ENCODE measurements around the gene AGRN. TPM values are rescaled to one million over a fixed set of nuclear protein-coding genes. Genes with fewer than 3 reads are reported as not detected.

The AGRN gene
- total RNA-seq, 2 donors from 2014 or later, result 36.2 to 36.7 TPM

- Histone ChIP-seq H3K9me3 (no peaks in the 10 kb centered on the region), H3K4me1 (ENCODE audit: control insufficient read depth in 1 of 2, low read depth in 2 of 2) (peaks cover 0 to 15% of the 10 kb centered on the region in 2 donors), H3K36me3 (no peaks in the 10 kb centered on the region), H3K4me3 (no peak overlapping the region), H3K27ac (no peak overlapping the region), H3K27me3 (replicated peaks; ENCODE audit: insufficient read depth) (no peaks in the 10 kb centered on the region)
- ATAC-seq (ENCODE audit: insufficient number of reproducible peaks, low FRiP score, low read depth), result no peak
- DNase-seq (ENCODE audit: low spot score), result no peak
- no peak for TF ChIP-seq CTCF (IDR thresholded peaks at IDR 0.05)
Measured at GRCh38 chr1:980137-980571, 39.8 kb upstream of the AGRN start.

GRCh38 chr1:980602-981395, 39.1 kb upstream of the AGRN start:
- no peak for ATAC-seq (ENCODE audit: insufficient number of reproducible peaks, low FRiP score, low read depth)
- no peak for DNase-seq (ENCODE audit: low spot score)
- TF ChIP-seq CTCF (IDR thresholded peaks at IDR 0.05), result no peak
- Histone ChIP-seq H3K4me1 (ENCODE audit: control insufficient read depth in 1 of 2, low read depth in 2 of 2) (peaks cover 0 to 13% of the 10 kb centered on the region in 2 donors), H3K27me3 (replicated peaks; ENCODE audit: insufficient read depth) (no peaks in the 10 kb centered on the region), H3K9me3 (no peaks in the 10 kb centered on the region), H3K36me3 (no peaks in the 10 kb centered on the region), H3K4me3 (no peak overlapping the region), H3K27ac (no peak overlapping the region)

- H3K9me3 ChIP-seq, result no peaks in the 10 kb centered on the region
- H3K27me3 ChIP-seq (replicated peaks; ENCODE audit: insufficient read depth), result no peaks in the 10 kb centered on the region
- H3K36me3 ChIP-seq, result no peaks in the 10 kb centered on the region
- peaks cover 0 to 8% of the 10 kb centered on the region in 2 donors for H3K4me1 ChIP-seq (ENCODE audit: control insufficient read depth in 1 of 2, low read depth in 2 of 2)
- no peak for TF ChIP-seq CTCF (IDR thresholded peaks at IDR 0.05)
- ATAC-seq (ENCODE audit: insufficient number of reproducible peaks, low FRiP score, low read depth), result no peak
- no peak for DNase-seq (ENCODE audit: low spot score)
- no peak overlapping the region for H3K4me3 ChIP-seq
- H3K27ac ChIP-seq, result no peak overlapping the region
Measured at GRCh38 chr1:981491-981954, 38.4 kb upstream of the AGRN start.

- no peak for ATAC-seq (ENCODE audit: insufficient number of reproducible peaks, low FRiP score, low read depth)
- no peak for TF ChIP-seq CTCF (IDR thresholded peaks at IDR 0.05)
- Histone ChIP-seq H3K27ac (no peak within 1 kb of the TSS), H3K36me3 (no peaks in the 10 kb centered on the region), H3K4me1 (ENCODE audit: control insufficient read depth in 1 of 2, low read depth in 2 of 2) (peaks cover 0 to 8% of the 10 kb centered on the region in 2 donors), H3K9me3 (no peaks in the 10 kb centered on the region), H3K4me3 (no peak within 1 kb of the TSS), H3K27me3 (replicated peaks; ENCODE audit: insufficient read depth) (no peaks in the 10 kb centered on the region)
- no peak for DNase-seq (ENCODE audit: low spot score)
Measured at GRCh38 chr1:981955-982558, 37.9 kb upstream of the AGRN start, which contains the start of gene PERM1. PERM1 (minus strand) TSS chr1:982093; CDS start chr1:981029, 1,064 bp downstream.

GRCh38 chr1:982765-983436, 37.0 kb upstream of the AGRN start:
- TF ChIP-seq CTCF (IDR thresholded peaks at IDR 0.05), result no peak
- Histone ChIP-seq H3K27ac (no peak overlapping the region), H3K4me3 (no peak overlapping the region), H3K36me3 (no peaks in the 10 kb centered on the region), H3K4me1 (ENCODE audit: control insufficient read depth in 1 of 2, low read depth in 2 of 2) (peaks cover 0 to 8% of the 10 kb centered on the region in 2 donors), H3K27me3 (replicated peaks; ENCODE audit: insufficient read depth) (no peaks in the 10 kb centered on the region), H3K9me3 (no peaks in the 10 kb centered on the region)
- no peak for DNase-seq (ENCODE audit: low spot score)
- ATAC-seq (ENCODE audit: insufficient number of reproducible peaks, low FRiP score, low read depth), result no peak

Data from thoracic aorta (tissue), 2 donors.